ENCODE measurements around the gene SBNO2.

The SBNO2 gene

GRCh38 chr19:1214299-1214861, 40.3 kb upstream of the SBNO2 start:
- no peak for DNase-seq (ENCODE audit: low read depth)
- H3K4me3 ChIP-seq (ENCODE audit: low read length) = no peak overlapping the region
- TF ChIP-seq CTCF (IDR thresholded peaks at IDR 0.05; ENCODE audit: insufficient read depth, low read depth, low read length, missing control alignments) = no peak

GRCh38 chr19:1213391-1214286, 39.6 kb upstream of the SBNO2 start:
- no peak for TF ChIP-seq CTCF (IDR thresholded peaks at IDR 0.05; ENCODE audit: insufficient read depth, low read depth, low read length, missing control alignments)
- peak; percentile 98 for DNase-seq (ENCODE audit: low read depth)

DNA sequence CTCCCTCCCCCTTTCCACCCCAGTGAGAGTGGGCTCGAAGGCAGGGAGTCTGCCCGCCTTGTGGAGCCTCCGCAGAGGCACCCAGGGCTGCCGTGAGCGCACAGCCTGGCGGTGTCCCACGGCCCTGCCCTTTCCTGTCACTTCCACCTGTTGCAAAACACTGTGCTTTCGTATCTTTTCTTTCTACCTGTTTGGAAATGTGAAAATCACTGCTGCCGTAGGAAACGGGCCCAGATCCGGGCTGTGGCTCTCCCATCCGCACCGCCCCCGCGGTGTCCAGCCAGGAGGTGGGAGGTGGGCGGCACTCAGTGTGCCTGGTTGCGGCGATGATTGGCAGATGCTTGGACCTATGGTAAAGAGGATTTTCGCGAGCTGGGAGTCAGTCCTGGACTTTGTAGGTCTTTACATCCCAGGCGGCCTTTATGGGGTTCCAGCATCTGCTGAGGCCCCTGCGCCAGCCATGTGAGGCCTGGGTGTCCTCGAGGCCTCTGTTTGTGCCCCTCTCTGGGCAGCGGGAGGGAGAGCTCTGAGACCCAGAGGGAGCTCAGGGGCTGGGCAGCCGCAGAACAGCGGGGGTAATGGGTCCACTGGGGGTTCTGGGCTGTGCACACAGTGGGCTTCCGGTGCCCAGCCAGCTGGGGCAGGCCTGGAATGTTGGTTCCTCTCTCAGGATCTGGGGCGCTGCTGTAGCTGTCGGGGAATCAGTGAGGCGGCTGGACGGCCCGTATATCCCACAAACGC, 37.6 kb upstream of the SBNO2 start:
- TF ChIP-seq CTCF (IDR thresholded peaks at IDR 0.05; ENCODE audit: insufficient read depth, low read depth, low read length, missing control alignments) = no peak
- no peak overlapping the region for H3K4me3 ChIP-seq (ENCODE audit: low read length)

More at GRCh38 chr19:1213391-1214286, 39.6 kb upstream of the SBNO2 start:
- H3K4me3 ChIP-seq (ENCODE audit: low read length) = peak overlapping the region; percentile 12

GRCh38 chr19:1210227-1210538, 36.1 kb upstream of the SBNO2 start:
- peak overlapping the region; percentile 7 for H3K4me3 ChIP-seq (ENCODE audit: low read length)
- TF ChIP-seq CTCF (IDR thresholded peaks at IDR 0.05; ENCODE audit: insufficient read depth, low read depth, low read length, missing control alignments) = no peak
- no peak for DNase-seq (ENCODE audit: low read depth)

More for the DNA sequence above, 37.6 kb upstream of the SBNO2 start:
- DNase-seq (ENCODE audit: low read depth) = peak; percentile 73

- peak; percentile 97 for DNase-seq (ENCODE audit: low read depth)
- H3K4me3 ChIP-seq (ENCODE audit: low read length) = peak overlapping the region; percentile 24
Measured at GRCh38 chr19:1208830-1209229, 34.8 kb upstream of the SBNO2 start.

- peak overlapping the region; percentile 73 for H3K4me3 ChIP-seq (ENCODE audit: low read length)
- no peak for TF ChIP-seq CTCF (IDR thresholded peaks at IDR 0.05; ENCODE audit: insufficient read depth, low read depth, low read length, missing control alignments)
- DNase-seq (ENCODE audit: low read depth) = peak; percentile 47
Measured at GRCh38 chr19:1206864-1207450, 32.9 kb upstream of the SBNO2 start.
